K562 (cell line): ENCODE measurements around the gene ZNF440. TPM values are rescaled to one million over a fixed set of nuclear protein-coding genes. Genes with fewer than 3 reads are reported as not detected.

Experiments
- ATAC-seq: fragments of 200-7000 bp; cut with Tn5 transposase; 3 replicates; pipeline ENCODE4 v1.9.1; 2020; ENCODE audit warnings: moderate library complexity
- BruUV-seq: library from RNA; stranded (reverse); fragments of 400-500 nt; replicated peaks from 2 replicates; lab custom pipeline; 2021; lab: Mats Ljungman, UMichigan
- CTCF ChIA-PET: fragments of 300-600 bp; formaldehyde crosslinking; extraction: SDS; loops from one replicate; lab custom pipeline; 2021; ENCODE audit warnings: low intra/inter-chr PET ratio; lab: Yijun Ruan, JAX
- POLR2A ChIA-PET: fragments of 300-600, 350-650 bp; sonication (Branson Sonifier 250); formaldehyde crosslinking; extraction: SDS; loops from one replicate; lab custom pipeline; 2021; ENCODE audit warnings: antibody characterized with exemption, inconsistent platforms; lab: Yijun Ruan, JAX
- DNase-seq, 4 experiments: peaks; one replicate each; pipeline versions ENCODE4 v3.0.0 to v3.0.0-alpha.2; 2011 to 2018; ENCODE audit warnings: low spot score in 3 of 4, mixed read lengths in 3 of 4; ENCODE audit errors: extremely low read depth in 1 of 4
- FAIRE-seq: peaks from 2 replicates; lab custom pipeline; 2011; peaks lifted over from hg19 to GRCh38; lab: Jason Lieb, UNC
- H2AFZ ChIP-seq: 2 replicates; pipeline ENCODE4 v1.6.0; 2011; ENCODE audit warnings: low read depth, low read length, control low read depth, inconsistent platforms
- H3K27ac ChIP-seq: fragments of 200-600 bp; 3 replicates; pipeline ENCODE4 v1.8.0; 2011; ENCODE audit warnings: low read depth, mild to moderate bottlenecking, control low read depth, inconsistent platforms, low read length, moderate library complexity, mixed read lengths; ENCODE audit errors: extremely low read depth
- H3K27me3 ChIP-seq, 2 experiments: fragments of 300-600 bp in 1 of 2; 2 replicates in 1 of 2; 3 replicates in 1 of 2; pipeline versions ENCODE4 v1.6.0 to v1.8.0; 2011; ENCODE audit warnings: inconsistent platforms in 2 of 2, low read length in 2 of 2, mild to moderate bottlenecking in 1 of 2, mixed read lengths in 1 of 2, moderate library complexity in 1 of 2; ENCODE audit not compliant: control insufficient read depth in 2 of 2, insufficient read depth in 2 of 2
- H3K36me3 ChIP-seq: fragments of 300-600 bp; 3 replicates; pipeline ENCODE4 v1.8.0; 2011; ENCODE audit warnings: mild to moderate bottlenecking, low read length, inconsistent platforms; ENCODE audit not compliant: control insufficient read depth, insufficient read depth
- H3K4me1 ChIP-seq, 2 experiments: fragments of 200-600 bp in 1 of 2; replicated peaks in 1 of 2; 2 replicates in 1 of 2; 3 replicates in 1 of 2; pipeline versions ENCODE4 v1.5.1 to v1.8.0; 2011; ENCODE audit warnings: inconsistent platforms in 2 of 2, low read length in 2 of 2, mild to moderate bottlenecking in 1 of 2, mixed read lengths in 1 of 2, moderate library complexity in 1 of 2; ENCODE audit not compliant: control insufficient read depth in 2 of 2, insufficient read depth in 2 of 2
- H3K4me2 ChIP-seq: 2 replicates; pipeline ENCODE4 v1.6.1; 2011; ENCODE audit warnings: low read length, control low read depth, inconsistent platforms, mixed read lengths; ENCODE audit not compliant: insufficient read depth
- H3K4me3 ChIP-seq: fragments of 200-600 bp; sonication (generic), shearing (Covaris generic); 2 replicates; pipeline ENCODE4 v1.5.1; 2016; ENCODE audit warnings: control low read depth, inconsistent platforms
- H3K79me2 ChIP-seq: fragments of 200-600 bp; 3 replicates; pipeline ENCODE4 v1.8.0; 2011; ENCODE audit warnings: low read length, inconsistent platforms; ENCODE audit not compliant: control insufficient read depth, insufficient read depth
- H3K9ac ChIP-seq, 2 experiments: 2 replicates each; pipeline versions ENCODE4 v1.6.0 to v1.6.1; 2011; ENCODE audit warnings: low read depth in 2 of 2, low read length in 2 of 2, control low read depth in 1 of 2, inconsistent platforms in 1 of 2, mild to moderate bottlenecking in 1 of 2, mixed read lengths in 1 of 2; ENCODE audit not compliant: insufficient read depth in 1 of 2
- H3K9me1 ChIP-seq: one replicate; pipeline ENCODE4 v1.6.0; 2011; ENCODE audit warnings: inconsistent platforms, mild to moderate bottlenecking, low read length, moderate library complexity; ENCODE audit not compliant: control insufficient read depth, insufficient read depth
- H3K9me3 ChIP-seq: replicated peaks from 2 replicates; pipeline ENCODE4 v1.5.1; 2011; ENCODE audit warnings: low read depth, low read length, inconsistent platforms; ENCODE audit not compliant: control insufficient read depth, insufficient read depth
- H4K20me1 ChIP-seq: replicated peaks from 2 replicates; pipeline ENCODE4 v1.6.1; 2011; ENCODE audit warnings: low read length, inconsistent platforms, mixed read lengths; ENCODE audit not compliant: control insufficient read depth, insufficient read depth
- BHLHE40 ChIP-seq: IDR thresholded peaks from 2 replicates; pipeline ENCODE4 v1.6.1; 2011; ENCODE audit warnings: low read length, improper control_type of control experiment
- CBX1 ChIP-seq: sonication (generic); IDR thresholded peaks from 2 replicates; pipeline ENCODE4 v1.6.1; 2016; ENCODE audit warnings: antibody characterized with exemption, low read depth, mild to moderate bottlenecking
- CHD2 ChIP-seq: IDR thresholded peaks from 2 replicates; pipeline ENCODE4 v1.6.1; 2011; ENCODE audit warnings: low read depth, low read length
- CHD4 ChIP-seq: fragments of 200-600 bp; sonication (generic); IDR thresholded peaks from 3 replicates; pipeline ENCODE4 v1.6.1; 2012; ENCODE audit warnings: low read depth, mild to moderate bottlenecking, mixed read lengths, low read length, inconsistent platforms; ENCODE audit not compliant: insufficient read depth, insufficient replicate concordance, poor library complexity, severe bottlenecking
- DPF2 ChIP-seq: fragments of 450-650 bp; IDR thresholded peaks from 2 replicates; pipeline ENCODE4 v1.6.1; 2016
- EP400 ChIP-seq: fragments of 450-650 bp; IDR thresholded peaks from 2 replicates; pipeline ENCODE4 v1.6.1; 2017; ENCODE audit warnings: antibody characterized with exemption, mild to moderate bottlenecking, moderate library complexity
- HLTF ChIP-seq: fragments of 450-650 bp; IDR thresholded peaks from 2 replicates; pipeline ENCODE4 v1.6.1; 2016
- HMG20B ChIP-seq: fragments of 250-450 bp; sonication (Bioruptor Pico); IDR thresholded peaks from 2 replicates; pipeline ENCODE4 v1.5.0; 2021; ENCODE audit warnings: mild to moderate bottlenecking
- MAFG ChIP-seq: fragments of 450-650 bp; conservative IDR thresholded peaks from 2 replicates; pipeline ENCODE4 v1.6.1; 2016; ENCODE audit warnings: missing genetic modification characterization, missing compliant biosample characterization
- MEF2A ChIP-seq: IDR thresholded peaks from 2 replicates; pipeline ENCODE4 v1.6.1; 2011; ENCODE audit warnings: low read depth, mild to moderate bottlenecking, low read length, moderate library complexity; ENCODE audit not compliant: control insufficient read depth
- MTA1 ChIP-seq: fragments of 450-650 bp; IDR thresholded peaks from 2 replicates; pipeline ENCODE4 v1.6.1; 2017; ENCODE audit warnings: borderline replicate concordance
- MTA2 ChIP-seq: fragments of 450-650 bp; IDR thresholded peaks from 2 replicates; pipeline ENCODE4 v1.6.1; 2016; ENCODE audit warnings: low read depth
- NR3C1 ChIP-seq: sonication (generic); formaldehyde crosslinking; IDR thresholded peaks from 2 replicates; pipeline ENCODE4 v1.8.1; 2022; ENCODE audit warnings: missing genetic modification reagents
- RBM25 ChIP-seq: fragments of 200-400 bp; formaldehyde crosslinking; IDR thresholded peaks from 2 replicates; pipeline ENCODE4 v1.6.1; 2018; ENCODE audit warnings: low read length, low read depth, moderate library complexity; ENCODE audit not compliant: severe bottlenecking
- TRIM28 ChIP-seq: fragments of 450-650 bp; IDR thresholded peaks from 2 replicates; pipeline ENCODE4 v1.6.1; 2017
- ZKSCAN8 ChIP-seq: fragments of 200-800 bp; sonication (Bioruptor generic); IDR thresholded peaks from 2 replicates; pipeline ENCODE4 v1.6.1; 2016; ENCODE audit warnings: missing genetic modification characterization, missing compliant biosample characterization
- ZNF140 ChIP-seq: fragments of 250-450 bp; sonication (Bioruptor Pico); IDR thresholded peaks from 2 replicates; pipeline ENCODE4 v1.8.0; 2021; ENCODE audit warnings: moderate library complexity, mild to moderate bottlenecking, inconsistent platforms
- ZNF263 ChIP-seq: sonication (generic); formaldehyde crosslinking; IDR thresholded peaks from 2 replicates; pipeline ENCODE4 v1.8.0; 2022; ENCODE audit warnings: mild to moderate bottlenecking, missing genetic modification reagents, borderline replicate concordance
- ZNF778 ChIP-seq: fragments of 450-650 bp; formaldehyde crosslinking; IDR thresholded peaks from 2 replicates; pipeline ENCODE4 v1.4.0; 2020; ENCODE audit warnings: mild to moderate bottlenecking, moderate library complexity
- WGBS: fragments of 100-300 bp; shearing (Covaris generic); methylation state at CpG from one replicate; pipeline ENCODE4 v1.1.6; 2016; ENCODE audit warnings: low coverage, mixed read lengths; ENCODE audit not compliant: insufficient coverage; ENCODE audit errors: missing lambda C conversion rate; 5-methylcytosine and 5-hydroxymethylcytosine counted together
- in situ Hi-C: fragments of 300-500 bp; cut with MboI; formaldehyde crosslinking; loops from 4 replicates; pipeline ENCODE4 v1.15.0; 2018; ENCODE audit warnings: inconsistent platforms, mixed read lengths
- intact Hi-C: fragments of 100-400 bp; cut with micrococcal nuclease; formaldehyde crosslinking; loops from 2 replicates; pipeline ENCODE4 v1.14.2; 2022
- polyA plus RNA-seq, 8 experiments: library from polyadenylated mRNA; depleted of rRNA in 4 of 8; stranded (reverse) in 5 of 8; unstranded in 3 of 8; fragments of >200 nt; fragmentation: Nextera tagmentation in 2 of 8; fragmentation: Illumina TruSeq in 1 of 8; extraction: Ambion mirVana in 2 of 8; extraction: Trizol in 1 of 8; gene quantifications; 2 replicates each; pipeline versions ENCODE4 v1.2.1 to v1.2.3, GENCODE V29; 2011 to 2014; ENCODE audit warnings: inconsistent platforms in 1 of 8, missing spikeins in 1 of 8
- total RNA-seq, 7 experiments: library from RNA; depleted of rRNA in 6 of 7; stranded (reverse); fragments of >200 nt in 6 of 7; fragmentation: Illumina TruSeq in 2 of 7; extraction: Trizol in 2 of 7; gene quantifications; 2 replicates each; pipeline versions ENCODE4 v1.2.1 to v1.2.3, GENCODE V29; 2011 to 2021; ENCODE audit warnings: low replicate concordance in 1 of 7
- TF ChIP-seq, protein P1 (sequence below): fragments of 450-650 bp; IDR thresholded peaks from 2 replicates; pipeline ENCODE4 v1.6.1; 2016

ZNF440 gene
- total and polyA plus RNA-seq, 9 of the 15 experiments (the other 6 are each of a cell fraction or from before 2014, with no cell fraction given) = 5.9 to 32.6 (median 13.4) TPM

GRCh38 chr19:11807099-11807380 is 7.0 kb upstream of the ZNF440 start (continued):
- TF ChIP-seq EP400 = no peak
- no peak for TF ChIP-seq MAFG (tag)
- no peak for TF ChIP-seq CHD2
- peak; percentile 0 for TF ChIP-seq RBM25
- TF ChIP-seq CBX1 = 0 out of 2 replicates have a peak, but pooled peaks have one; percentile 13
- no peak for TF ChIP-seq MTA1
- 0 out of 2 replicates have a peak, but pooled peaks have one; percentile 3 for TF ChIP-seq TRIM28
- TF ChIP-seq ZNF140 (CRISPR knock-in tag) = no peak

GRCh38 chr19:11813703-11814028 is 407 bp upstream of the ZNF440 start:
- Histone ChIP-seq H3K9me1 (no peaks in the 10 kb centered on the region), H3K4me3 (peak overlapping the region; percentile 97), H3K79me2 (peaks cover 40% of the 10 kb centered on the region), H3K27me3 (no peaks in the 10 kb centered on the region), H4K20me1 (no peaks in the 10 kb centered on the region), H2AFZ (peak overlapping the region; percentile 96), H3K36me3 (peaks cover 10% of the 10 kb centered on the region; the same call in 2 of the 3 replicates), H3K27ac (peak overlapping the region; percentile 97), H3K4me2 (peak overlapping the region; percentile 87), H3K4me1 (peaks cover 4 to 14% of the 10 kb centered on the region in 2 experiments; a peak in 3 of 5 replicates), H3K9ac (peak overlapping the region; percentile 95 to 98), H3K9me3 (no peaks in the 10 kb centered on the region)
- intact Hi-C loops (no loop called here), in situ Hi-C loops (no loop called here)
- FAIRE-seq = no peak
- POLR2A ChIA-PET = interaction anchor here (0.5 to 1.2 kb wide), 6 partner anchors 15 to 552 kb away, joined by 3 read pairs; partner anchors contain the start of genes ELOF1 and ZNF491
- no TSS peak for BruUV-seq
- WGBS = 16% methylated on average over 6 of the region's 6 CpGs
- DNase-seq = no peak
- CTCF ChIA-PET = no interaction called here
- peak; percentile 37 for ATAC-seq
- TF ChIP-seq ZKSCAN8 (CRISPR knock-in tag) = no peak
- TF ChIP-seq NR3C1 (CRISPR knock-in tag) = no peak
- TF ChIP-seq ZNF778 (CRISPR knock-in tag) = no peak
- no peak for TF ChIP-seq HMG20B (CRISPR knock-in tag)
- no peak for TF ChIP-seq HLTF
- peak; percentile 63 for TF ChIP-seq BHLHE40
- TF ChIP-seq ZNF263 (CRISPR knock-in tag) = 0 out of 2 replicates have a peak, but pooled peaks have one; percentile 36
- TF ChIP-seq, protein P1, sequence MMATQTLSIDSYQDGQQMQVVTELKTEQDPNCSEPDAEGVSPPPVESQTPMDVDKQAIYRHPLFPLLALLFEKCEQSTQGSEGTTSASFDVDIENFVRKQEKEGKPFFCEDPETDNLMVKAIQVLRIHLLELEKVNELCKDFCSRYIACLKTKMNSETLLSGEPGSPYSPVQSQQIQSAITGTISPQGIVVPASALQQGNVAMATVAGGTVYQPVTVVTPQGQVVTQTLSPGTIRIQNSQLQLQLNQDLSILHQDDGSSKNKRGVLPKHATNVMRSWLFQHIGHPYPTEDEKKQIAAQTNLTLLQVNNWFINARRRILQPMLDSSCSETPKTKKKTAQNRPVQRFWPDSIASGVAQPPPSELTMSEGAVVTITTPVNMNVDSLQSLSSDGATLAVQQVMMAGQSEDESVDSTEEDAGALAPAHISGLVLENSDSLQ = no peak
- TF ChIP-seq DPF2 = no peak
- no peak for TF ChIP-seq MEF2A
- TF ChIP-seq CHD4 = no peak
- TF ChIP-seq MTA2 = no peak
